Retinal pigment epithelial cell (primary cell): ENCODE measurements around the gene CTR9.

Experiments used
- DNase-seq: peaks from one replicate; pipeline ENCODE4 v3.0.0-alpha.2; 2010; ENCODE audit warnings: low read depth
- H3K4me3 ChIP-seq: 2 replicates; pipeline ENCODE4 v1.5.1; 2011; ENCODE audit warnings: mild to moderate bottlenecking, low read length, control low read depth, moderate library complexity
- CTCF ChIP-seq: conservative IDR thresholded peaks from 2 replicates; pipeline ENCODE4 v1.5.1; 2011; ENCODE audit warnings: low read depth, low read length, control low read depth, inconsistent platforms

Gene CTR9

GRCh38 chr11:10764412-10764811 is 13.4 kb downstream of the CTR9 start:
- no peak for TF ChIP-seq CTCF
- DNase-seq = no peak
- H3K4me3 ChIP-seq = no peak overlapping the region

GRCh38 chr11:10770626-10771254 is 19.7 kb downstream of the CTR9 start:
- H3K4me3 ChIP-seq = no peak overlapping the region
- peak; percentile 6 for DNase-seq
- TF ChIP-seq CTCF = peak; percentile 90

- DNase-seq = no peak
- TF ChIP-seq CTCF = no peak
- no peak overlapping the region for H3K4me3 ChIP-seq
Observed at GRCh38 chr11:10771457-10771856, 20.4 kb downstream of the CTR9 start.

- DNase-seq = no peak
- TF ChIP-seq CTCF = no peak
- no peak overlapping the region for H3K4me3 ChIP-seq
Observed at GRCh38 chr11:10774811-10775210, 23.8 kb downstream of the CTR9 start.

- H3K4me3 ChIP-seq = no peak overlapping the region
- TF ChIP-seq CTCF = no peak
- DNase-seq = no peak
Observed at GRCh38 chr11:10777393-10777793, 26.3 kb downstream of the CTR9 start.

- no peak for DNase-seq
- no peak overlapping the region for H3K4me3 ChIP-seq
- TF ChIP-seq CTCF = no peak
Observed at GRCh38 chr11:10777806-10778205, 26.8 kb downstream of the CTR9 start.

- no peak for TF ChIP-seq CTCF
- no peak overlapping the region for H3K4me3 ChIP-seq
- no peak for DNase-seq
Observed at GRCh38 chr11:10778217-10778970, 27.3 kb downstream of the CTR9 start.
